ENCODE data around the gene SSR4. TPM values are rescaled to one million over a fixed set of nuclear protein-coding genes. Genes with fewer than 3 reads are reported as not detected.

Gene SSR4
- total and polyA plus RNA-seq, 2 of the 8 experiments (the other 6 are each of a cell fraction or from before 2014, with no cell fraction given): 168 to 642 TPM

DNA sequence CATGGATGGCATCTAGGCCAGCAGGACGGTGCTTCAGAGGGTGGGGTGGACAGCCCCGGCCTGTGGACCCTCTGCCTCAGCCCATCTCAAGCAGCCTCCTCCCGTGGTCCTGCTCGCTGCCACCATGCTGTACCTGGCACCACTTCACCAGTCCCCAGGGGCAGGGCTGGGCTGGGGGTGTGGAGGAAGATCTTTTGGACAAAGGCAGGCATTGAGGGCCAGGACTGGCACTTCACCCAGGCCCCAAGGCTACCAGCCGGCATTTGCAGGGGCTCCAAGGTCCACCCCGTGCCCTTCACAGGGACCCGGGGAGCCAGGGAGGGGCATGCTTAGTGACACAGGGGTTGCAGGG lies 29.7 kb upstream of the SSR4 start:
- ChIA-PET POLR2A (ENCODE audit: partially characterized antibody) (no interaction called here), CTCF (ENCODE audit: partially characterized antibody) (interaction anchor here (0.6 to 3.7 kb wide), 4 partner anchors 14 to 182 kb away, joined by 3 to 16 read pairs (median 5); no protein-coding TSS in a partner anchor)
- H4K91ac ChIP-seq (replicated peaks; ENCODE audit: insufficient read length, low read length): no peak overlapping the region
- H2AFZ ChIP-seq (ENCODE audit: low read length): no peak overlapping the region
- H3K27ac ChIP-seq (ENCODE audit: low read depth, low read length): no peak overlapping the region
- no peak for DNase-seq (ENCODE audit: low read depth in 1 of 2, low spot score in 2 of 2)
- no peak overlapping the region for H3K14ac ChIP-seq (ENCODE audit: insufficient read length)
- H3K36me3 ChIP-seq (ENCODE audit: control insufficient read depth in 2 of 4, insufficient read depth in 4 of 4, low read length in 3 of 4): no peaks in the 10 kb centered on the region
- no peak overlapping the region for H2AK5ac ChIP-seq (ENCODE audit: low read depth, low read length)
- no peak overlapping the region for H2BK12ac ChIP-seq (ENCODE audit: low read depth, low read length)
- H3K9ac ChIP-seq (replicated peaks in 1 of 4; ENCODE audit: extremely low read depth in 1 of 4, low read depth in 3 of 4, low read length in 3 of 4): no peak overlapping the region
- H3K23me2 ChIP-seq (ENCODE audit: low read depth, low read length): no peaks in the 10 kb centered on the region
- FAIRE-seq: no peak
- no peak overlapping the region for H4K8ac ChIP-seq (ENCODE audit: extremely low read depth, insufficient read depth, low read length)
- H2BK5ac ChIP-seq (ENCODE audit: low read depth, low read length): no peak overlapping the region
- no peaks in the 10 kb centered on the region for H3K9me3 ChIP-seq (ENCODE audit: insufficient read depth in 2 of 2, low read depth in 1 of 2, low read length in 1 of 2)
- H3K18ac ChIP-seq (ENCODE audit: extremely low read depth, low read length): no peak overlapping the region
- H3K56ac ChIP-seq (replicated peaks; ENCODE audit: insufficient read length, low read depth, low read length): no peak overlapping the region
- no peaks in the 10 kb centered on the region for H4K20me1 ChIP-seq (replicated peaks in 1 of 2; ENCODE audit: control insufficient read depth in 1 of 2, insufficient read depth in 2 of 2, low read length in 2 of 2)
- no peak overlapping the region for H2BK20ac ChIP-seq (ENCODE audit: low read length)
- 94% methylated on average over 5 of the region's 7 CpGs; no CpG with 5 or more reads in 1 of the 2 experiments for WGBS, 2 experiments (ENCODE audit: extremely low coverage in 1 of 2, insufficient coverage in 1 of 2, insufficient read length in 1 of 2, insufficient replicate concordance in 2 of 2, low coverage in 1 of 2, low lambda C conversion rate in 2 of 2, missing lambda C conversion rate in 1 of 2)
- H2BK15ac ChIP-seq (ENCODE audit: low read length): 0 out of 2 replicates have a peak overlapping the region, but pooled peaks have one; percentile 61
- H3K4ac ChIP-seq (replicated peaks; ENCODE audit: insufficient read length, low read depth, low read length): no peak overlapping the region
- H3K27me3 ChIP-seq (replicated peaks in 1 of 4; ENCODE audit: control insufficient read depth in 3 of 4, extremely low read depth in 1 of 4, insufficient read depth in 3 of 4, low read length in 3 of 4): no peaks in the 10 kb centered on the region
- H3K4me1 ChIP-seq (replicated peaks in 1 of 4; ENCODE audit: control insufficient read depth in 3 of 4, insufficient read depth in 4 of 4, low read length in 3 of 4): peaks cover 0 to 8% (median 4%) of the 10 kb centered on the region in 4 experiments; a peak in 5 of 7 replicates
- H3K4me3 ChIP-seq (ENCODE audit: extremely low read depth in 1 of 4, insufficient read depth in 2 of 4, low read depth in 3 of 4, low read length in 4 of 4): no peak overlapping the region
- H3K79me1 ChIP-seq (ENCODE audit: low read depth, low read length): no peaks in the 10 kb centered on the region
- no peak overlapping the region for H3K4me2 ChIP-seq (ENCODE audit: insufficient read depth in 1 of 2, low read depth in 2 of 2, low read length in 2 of 2)
- H3K23ac ChIP-seq (ENCODE audit: insufficient read length): no peak overlapping the region
- no peak overlapping the region for H4K5ac ChIP-seq (ENCODE audit: insufficient read length, low read depth, low read length)
- no peak overlapping the region for H2BK120ac ChIP-seq (replicated peaks; ENCODE audit: low read depth, low read length)
- no peaks in the 10 kb centered on the region for H3K79me2 ChIP-seq (ENCODE audit: control insufficient read depth in 1 of 2, insufficient read depth in 2 of 2, low read length in 2 of 2)
- TF ChIP-seq CEBPB (IDR thresholded peaks at IDR 0.05; ENCODE audit: low read depth, low read length): no peak
- no peak for TF ChIP-seq SIRT6 (IDR thresholded peaks at IDR 0.05; ENCODE audit: low read length)
- no peak for TF ChIP-seq ATF2 (IDR thresholded peaks at IDR 0.05; ENCODE audit: low read length)
- no peak for TF ChIP-seq PHF8 (conservative IDR thresholded peaks at IDR 0.05; ENCODE audit: low read depth, low read length)
- TF ChIP-seq RAD21 (IDR thresholded peaks at IDR 0.05 in 1 of 2, conservative IDR thresholded peaks at IDR 0.05 in 1 of 2; ENCODE audit: low read depth in 2 of 2, low read length in 2 of 2): no peak
- TF ChIP-seq SIX5 (IDR thresholded peaks at IDR 0.05; ENCODE audit: low read depth, low read length): no peak
- TF ChIP-seq CHD1 (IDR thresholded peaks at IDR 0.05; ENCODE audit: low read depth, low read length): no peak
- TF ChIP-seq HDAC2 (IDR thresholded peaks at IDR 0.05; ENCODE audit: borderline replicate concordance in 1 of 2, low read depth in 2 of 2, low read length in 2 of 2): no peak
- TF ChIP-seq POLR2A (IDR thresholded peaks at IDR 0.05; ENCODE audit: control extremely low read depth in 1 of 2, low read depth in 2 of 2, low read length in 2 of 2): no peak
- no peak for TF ChIP-seq JUN (IDR thresholded peaks at IDR 0.05; ENCODE audit: low read depth, low read length)
- no peak for TF ChIP-seq CTBP2 (IDR thresholded peaks at IDR 0.05; ENCODE audit: borderline replicate concordance, insufficient read depth, insufficient read length, low read length)
- no peak for TF ChIP-seq TAF1 (IDR thresholded peaks at IDR 0.05; ENCODE audit: low read depth, low read length)
- TF ChIP-seq EGR1 (IDR thresholded peaks at IDR 0.05; ENCODE audit: borderline replicate concordance, low read depth, low read length): no peak

Measured in H1 (cell line).